K562 (cell line): ENCODE measurements around the gene HOXC5. TPM values are rescaled to one million over a fixed set of nuclear protein-coding genes. Genes with fewer than 3 reads are reported as not detected.

Experiments used
- ATAC-seq: fragments of 200-7000 bp; cut with Tn5 transposase; 3 replicates; pipeline ENCODE4 v1.9.1; 2020; ENCODE audit warnings: moderate library complexity
- BruUV-seq: library from RNA; stranded (reverse); fragments of 400-500 nt; replicated peaks from 2 replicates; lab custom pipeline; 2021; lab: Mats Ljungman, UMichigan
- CTCF ChIA-PET: fragments of 300-600 bp; formaldehyde crosslinking; extraction: SDS; loops from one replicate; lab custom pipeline; 2021; ENCODE audit warnings: low intra/inter-chr PET ratio; lab: Yijun Ruan, JAX
- POLR2A ChIA-PET: fragments of 300-600, 350-650 bp; sonication (Branson Sonifier 250); formaldehyde crosslinking; extraction: SDS; loops from one replicate; lab custom pipeline; 2021; ENCODE audit warnings: antibody characterized with exemption, inconsistent platforms; lab: Yijun Ruan, JAX
- DNase-seq, 4 experiments: peaks; one replicate each; pipeline versions ENCODE4 v3.0.0 to v3.0.0-alpha.2; 2011 to 2018; ENCODE audit warnings: low spot score in 3 of 4, mixed read lengths in 3 of 4; ENCODE audit errors: extremely low read depth in 1 of 4
- FAIRE-seq: peaks from 2 replicates; lab custom pipeline; 2011; peaks lifted over from hg19 to GRCh38; lab: Jason Lieb, UNC
- H2AFZ ChIP-seq: 2 replicates; pipeline ENCODE4 v1.6.0; 2011; ENCODE audit warnings: low read depth, low read length, control low read depth, inconsistent platforms
- H3K27ac ChIP-seq: fragments of 200-600 bp; 3 replicates; pipeline ENCODE4 v1.8.0; 2011; ENCODE audit warnings: low read depth, mild to moderate bottlenecking, control low read depth, inconsistent platforms, low read length, moderate library complexity, mixed read lengths; ENCODE audit errors: extremely low read depth
- H3K27me3 ChIP-seq, 2 experiments: fragments of 300-600 bp in 1 of 2; 2 replicates in 1 of 2; 3 replicates in 1 of 2; pipeline versions ENCODE4 v1.6.0 to v1.8.0; 2011; ENCODE audit warnings: inconsistent platforms in 2 of 2, low read length in 2 of 2, mild to moderate bottlenecking in 1 of 2, mixed read lengths in 1 of 2, moderate library complexity in 1 of 2; ENCODE audit not compliant: control insufficient read depth in 2 of 2, insufficient read depth in 2 of 2
- H3K36me3 ChIP-seq: fragments of 300-600 bp; 3 replicates; pipeline ENCODE4 v1.8.0; 2011; ENCODE audit warnings: mild to moderate bottlenecking, low read length, inconsistent platforms; ENCODE audit not compliant: control insufficient read depth, insufficient read depth
- H3K4me1 ChIP-seq, 2 experiments: fragments of 200-600 bp in 1 of 2; replicated peaks in 1 of 2; 2 replicates in 1 of 2; 3 replicates in 1 of 2; pipeline versions ENCODE4 v1.5.1 to v1.8.0; 2011; ENCODE audit warnings: inconsistent platforms in 2 of 2, low read length in 2 of 2, mild to moderate bottlenecking in 1 of 2, mixed read lengths in 1 of 2, moderate library complexity in 1 of 2; ENCODE audit not compliant: control insufficient read depth in 2 of 2, insufficient read depth in 2 of 2
- H3K4me2 ChIP-seq: 2 replicates; pipeline ENCODE4 v1.6.1; 2011; ENCODE audit warnings: low read length, control low read depth, inconsistent platforms, mixed read lengths; ENCODE audit not compliant: insufficient read depth
- H3K4me3 ChIP-seq: fragments of 200-600 bp; sonication (generic), shearing (Covaris generic); 2 replicates; pipeline ENCODE4 v1.5.1; 2016; ENCODE audit warnings: control low read depth, inconsistent platforms
- H3K79me2 ChIP-seq: fragments of 200-600 bp; 3 replicates; pipeline ENCODE4 v1.8.0; 2011; ENCODE audit warnings: low read length, inconsistent platforms; ENCODE audit not compliant: control insufficient read depth, insufficient read depth
- H3K9ac ChIP-seq, 2 experiments: 2 replicates each; pipeline versions ENCODE4 v1.6.0 to v1.6.1; 2011; ENCODE audit warnings: low read depth in 2 of 2, low read length in 2 of 2, control low read depth in 1 of 2, inconsistent platforms in 1 of 2, mild to moderate bottlenecking in 1 of 2, mixed read lengths in 1 of 2; ENCODE audit not compliant: insufficient read depth in 1 of 2
- H3K9me1 ChIP-seq: one replicate; pipeline ENCODE4 v1.6.0; 2011; ENCODE audit warnings: inconsistent platforms, mild to moderate bottlenecking, low read length, moderate library complexity; ENCODE audit not compliant: control insufficient read depth, insufficient read depth
- H3K9me3 ChIP-seq: replicated peaks from 2 replicates; pipeline ENCODE4 v1.5.1; 2011; ENCODE audit warnings: low read depth, low read length, inconsistent platforms; ENCODE audit not compliant: control insufficient read depth, insufficient read depth
- H4K20me1 ChIP-seq: replicated peaks from 2 replicates; pipeline ENCODE4 v1.6.1; 2011; ENCODE audit warnings: low read length, inconsistent platforms, mixed read lengths; ENCODE audit not compliant: control insufficient read depth, insufficient read depth
- KAT7 ChIP-seq: sonication (generic); formaldehyde crosslinking; IDR thresholded peaks from 2 replicates; pipeline ENCODE4 v1.8.0; 2022; ENCODE audit warnings: missing genetic modification reagents, mild to moderate bottlenecking, borderline replicate concordance
- L3MBTL2 ChIP-seq: fragments of 450-650 bp; IDR thresholded peaks from 2 replicates; pipeline ENCODE4 v1.6.1; 2016; ENCODE audit warnings: mild to moderate bottlenecking, moderate library complexity
- PRDM10 ChIP-seq: fragments of 450-650 bp; IDR thresholded peaks from 2 replicates; pipeline ENCODE4 v1.6.1; 2018; ENCODE audit not compliant: partially characterized antibody
- VEZF1 ChIP-seq: fragments of 200-800 bp; sonication (Bioruptor generic); IDR thresholded peaks from 2 replicates; pipeline ENCODE4 v1.6.1; 2017; ENCODE audit warnings: missing genetic modification characterization, missing compliant biosample characterization
- WGBS: fragments of 100-300 bp; shearing (Covaris generic); methylation state at CpG from one replicate; pipeline ENCODE4 v1.1.6; 2016; ENCODE audit warnings: low coverage, mixed read lengths; ENCODE audit not compliant: insufficient coverage; ENCODE audit errors: missing lambda C conversion rate; 5-methylcytosine and 5-hydroxymethylcytosine counted together
- in situ Hi-C: fragments of 300-500 bp; cut with MboI; formaldehyde crosslinking; loops from 4 replicates; pipeline ENCODE4 v1.15.0; 2018; ENCODE audit warnings: inconsistent platforms, mixed read lengths
- intact Hi-C: fragments of 100-400 bp; cut with micrococcal nuclease; formaldehyde crosslinking; loops from 2 replicates; pipeline ENCODE4 v1.14.2; 2022
- polyA plus RNA-seq, 8 experiments: library from polyadenylated mRNA; depleted of rRNA in 4 of 8; stranded (reverse) in 5 of 8; unstranded in 3 of 8; fragments of >200 nt; fragmentation: Nextera tagmentation in 2 of 8; fragmentation: Illumina TruSeq in 1 of 8; extraction: Ambion mirVana in 2 of 8; extraction: Trizol in 1 of 8; gene quantifications; 2 replicates each; pipeline versions ENCODE4 v1.2.1 to v1.2.3, GENCODE V29; 2011 to 2014; ENCODE audit warnings: inconsistent platforms in 1 of 8, missing spikeins in 1 of 8
- total RNA-seq, 7 experiments: library from RNA; depleted of rRNA in 6 of 7; stranded (reverse); fragments of >200 nt in 6 of 7; fragmentation: Illumina TruSeq in 2 of 7; extraction: Trizol in 2 of 7; gene quantifications; 2 replicates each; pipeline versions ENCODE4 v1.2.1 to v1.2.3, GENCODE V29; 2011 to 2021; ENCODE audit warnings: low replicate concordance in 1 of 7

The HOXC5 gene
- total and polyA plus RNA-seq, 9 of the 15 experiments (the other 6 are each of a cell fraction or from before 2014, with no cell fraction given) = 0.10 to 0.44 (median 0.18) TPM; not detected in 4

- H3K9me1 ChIP-seq = no peaks in the 10 kb centered on the region
- no peak overlapping the region for H3K4me3 ChIP-seq
- no peak overlapping the region for H3K27ac ChIP-seq
- in situ Hi-C loops = no loop called here
- FAIRE-seq (no peak), DNase-seq (no peak), ATAC-seq (no peak)
- no peaks in the 10 kb centered on the region for H4K20me1 ChIP-seq
- POLR2A ChIA-PET = interaction anchor here (0.5 to 5.6 kb wide), 8 partner anchors 11 to 239 kb away, joined by 3 to 43 read pairs (median 3); partner anchors contain the start of gene HOXC12
- H2AFZ ChIP-seq = no peak overlapping the region
- 47% methylated on average over 6 of the region's 11 CpGs for WGBS
- no peaks in the 10 kb centered on the region for H3K9me3 ChIP-seq
- CTCF ChIA-PET = interaction anchor here (0.6 kb wide), 1 partner anchor 290 kb away, joined by 3 read pairs; no protein-coding TSS in a partner anchor
- H3K4me1 ChIP-seq = peaks cover 38 to 74% of the 10 kb centered on the region in 2 experiments
- BruUV-seq = no TSS peak
- H3K4me2 ChIP-seq = 0 out of 2 replicates have a peak overlapping the region, but pooled peaks have one; percentile 6
- TF ChIP-seq L3MBTL2 = no peak
- 0 out of 2 replicates have a peak, but pooled peaks have one; percentile 37 for TF ChIP-seq KAT7 (CRISPR knock-in tag)
- peak; percentile 21; the same call in 1 of the 2 replicates for TF ChIP-seq VEZF1 (CRISPR knock-in tag)
- TF ChIP-seq PRDM10 = peak; percentile 81
- intact Hi-C loops = no loop called here
- H3K9ac ChIP-seq = peak overlapping the region in 1 of 2 experiments; percentile 29; a peak in 1 of 4 replicates
- H3K36me3 ChIP-seq = no peaks in the 10 kb centered on the region
- H3K79me2 ChIP-seq = peaks cover 46% of the 10 kb centered on the region
- H3K27me3 ChIP-seq = no peaks in the 10 kb centered on the region
These were observed 34.5 kb upstream of the HOXC5 start for GRCh38 chr12:53998110-53998899.
